Ascending aorta (tissue), 2 donors: ENCODE results near the gene DPYD. TPM values are rescaled to one million over a fixed set of nuclear protein-coding genes. Genes with fewer than 3 reads are reported as not detected.

Experiments
- DNase-seq, 2 donors: peaks; one replicate each; pipeline ENCODE4 v3.0.0-alpha.2; 2019; ENCODE audit warnings: low spot score in 2 of 2
- H3K27ac ChIP-seq, 2 donors: fragments of 200-600 bp; sonication (generic); one replicate each; pipeline ENCODE4 v1.5.1; 2016 to 2017; ENCODE audit warnings: mild to moderate bottlenecking in 1 of 2
- H3K27me3 ChIP-seq: fragments of 200-600 bp; sonication (generic); one replicate; pipeline ENCODE4 v1.5.1; 2017
- H3K36me3 ChIP-seq, 2 donors: fragments of 200-600 bp; sonication (generic); one replicate each; pipeline ENCODE4 v1.5.1; 2016
- H3K4me1 ChIP-seq, 2 donors: fragments of 200-600 bp; sonication (generic); one replicate each; pipeline ENCODE4 v1.5.1; 2016 to 2017; ENCODE audit warnings: mild to moderate bottlenecking in 1 of 2
- H3K4me3 ChIP-seq, 2 donors: fragments of 200-600 bp; sonication (generic); one replicate each; pipeline ENCODE4 v1.5.1; 2016 to 2017; ENCODE audit warnings: mild to moderate bottlenecking in 1 of 2
- H3K9me3 ChIP-seq, 2 donors: fragments of 200-600 bp; sonication (generic); one replicate each; pipeline ENCODE4 v1.5.1; 2016
- CTCF ChIP-seq, 3 experiments: fragments of 200-600 bp in 2 of 3; fragments of 450-650 bp in 1 of 3; sonication (generic) in 2 of 3; IDR thresholded peaks; one replicate each; pipeline ENCODE4 v1.5.1; 2016 to 2019; ENCODE audit warnings: antibody characterized with exemption in 3 of 3, mild to moderate bottlenecking in 1 of 3, moderate library complexity in 1 of 3
- intact Hi-C: fragments of 100-400 bp; cut with DNase I; formaldehyde crosslinking; loops from one replicate; pipeline ENCODE4 v1.15.1; 2023
- total RNA-seq: library from RNA; depleted of rRNA; stranded (reverse); fragments of >200 nt; gene quantifications from one replicate; pipeline ENCODE4 v1.1.0, GENCODE V29; 2016

DPYD gene
- total RNA-seq, 1 donor from 2014 or later, result 22.9 TPM

DNA sequence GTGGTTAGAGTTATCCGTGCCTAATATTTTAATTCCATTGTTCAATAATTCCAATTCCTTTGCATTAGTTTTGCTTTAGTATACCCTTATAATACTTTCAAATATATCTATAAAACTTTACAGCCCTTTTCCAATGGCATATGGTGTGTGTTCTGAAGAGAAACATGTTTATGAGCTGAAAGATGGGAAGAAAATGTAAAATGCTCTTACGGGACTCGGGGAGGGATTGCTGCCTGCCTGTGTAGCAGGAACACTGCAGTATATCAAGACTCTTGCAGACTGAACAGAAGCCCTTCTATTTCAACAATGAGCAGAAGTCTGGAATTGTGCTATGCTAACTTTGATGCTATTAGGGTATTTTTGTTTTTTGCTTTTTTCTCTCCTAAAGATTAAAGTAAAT is 792.4 kb downstream of the DPYD start:
- TF ChIP-seq CTCF (IDR thresholded peaks at IDR 0.05), result no peak
- Histone ChIP-seq H3K27me3 (no peaks in the 10 kb centered on the region), H3K27ac (no peak overlapping the region), H3K4me3 (no peak overlapping the region), H3K9me3 (no peaks in the 10 kb centered on the region), H3K4me1 (no peaks in the 10 kb centered on the region), H3K36me3 (no peaks in the 10 kb centered on the region)
- intact Hi-C loops, result no loop called here
- DNase-seq, result no peak

DNA sequence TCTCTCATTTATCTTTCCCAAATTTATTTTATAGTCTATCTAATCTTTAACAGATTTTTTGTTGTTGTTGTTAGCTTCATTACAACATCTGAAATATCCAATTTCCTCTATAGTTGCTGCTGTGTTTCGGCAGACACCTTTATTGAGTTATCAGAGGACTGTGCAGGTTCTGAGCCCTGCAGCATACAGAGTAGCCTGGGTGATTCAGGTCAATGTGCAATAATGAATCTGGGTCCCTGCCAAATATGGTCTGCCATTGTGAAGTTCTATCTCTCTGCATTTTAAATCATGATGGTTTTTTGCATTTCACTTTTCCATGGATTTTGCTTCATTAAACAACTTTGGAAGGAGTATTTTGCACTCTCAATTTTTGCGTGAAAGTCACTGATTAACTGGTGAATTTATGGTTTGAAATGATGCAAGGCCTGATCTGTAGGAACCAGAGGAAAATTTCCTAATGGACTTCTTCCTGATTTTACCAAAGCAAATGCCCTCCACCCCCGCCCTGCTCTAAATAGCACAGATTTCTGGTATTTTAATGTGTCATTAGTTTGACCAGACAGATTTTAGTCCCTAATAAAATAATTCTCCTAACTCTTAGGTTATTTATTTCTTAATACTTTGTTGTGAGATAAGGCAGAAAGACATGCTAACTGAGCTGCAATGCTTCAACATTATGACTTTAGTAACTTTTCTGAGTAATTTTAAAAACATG is 797.0 kb downstream of the DPYD start:
- no peak for TF ChIP-seq CTCF (IDR thresholded peaks at IDR 0.05)
- Histone ChIP-seq H3K4me3 (no peak overlapping the region), H3K27me3 (no peaks in the 10 kb centered on the region), H3K9me3 (no peaks in the 10 kb centered on the region), H3K4me1 (no peaks in the 10 kb centered on the region), H3K36me3 (no peaks in the 10 kb centered on the region), H3K27ac (no peak overlapping the region)
- intact Hi-C loops, result no loop called here
- DNase-seq, result no peak

GRCh38 chr1:97120806-97121205 is 800.0 kb downstream of the DPYD start:
- TF ChIP-seq CTCF (IDR thresholded peaks at IDR 0.05), result no peak
- no peak for DNase-seq
- H3K27ac ChIP-seq, result no peak overlapping the region
- no peaks in the 10 kb centered on the region for H3K9me3 ChIP-seq
- no peaks in the 10 kb centered on the region for H3K27me3 ChIP-seq
- H3K4me1 ChIP-seq, result no peaks in the 10 kb centered on the region
- H3K4me3 ChIP-seq, result no peak overlapping the region
- intact Hi-C loops, result no loop called here
- H3K36me3 ChIP-seq, result no peaks in the 10 kb centered on the region

DNA sequence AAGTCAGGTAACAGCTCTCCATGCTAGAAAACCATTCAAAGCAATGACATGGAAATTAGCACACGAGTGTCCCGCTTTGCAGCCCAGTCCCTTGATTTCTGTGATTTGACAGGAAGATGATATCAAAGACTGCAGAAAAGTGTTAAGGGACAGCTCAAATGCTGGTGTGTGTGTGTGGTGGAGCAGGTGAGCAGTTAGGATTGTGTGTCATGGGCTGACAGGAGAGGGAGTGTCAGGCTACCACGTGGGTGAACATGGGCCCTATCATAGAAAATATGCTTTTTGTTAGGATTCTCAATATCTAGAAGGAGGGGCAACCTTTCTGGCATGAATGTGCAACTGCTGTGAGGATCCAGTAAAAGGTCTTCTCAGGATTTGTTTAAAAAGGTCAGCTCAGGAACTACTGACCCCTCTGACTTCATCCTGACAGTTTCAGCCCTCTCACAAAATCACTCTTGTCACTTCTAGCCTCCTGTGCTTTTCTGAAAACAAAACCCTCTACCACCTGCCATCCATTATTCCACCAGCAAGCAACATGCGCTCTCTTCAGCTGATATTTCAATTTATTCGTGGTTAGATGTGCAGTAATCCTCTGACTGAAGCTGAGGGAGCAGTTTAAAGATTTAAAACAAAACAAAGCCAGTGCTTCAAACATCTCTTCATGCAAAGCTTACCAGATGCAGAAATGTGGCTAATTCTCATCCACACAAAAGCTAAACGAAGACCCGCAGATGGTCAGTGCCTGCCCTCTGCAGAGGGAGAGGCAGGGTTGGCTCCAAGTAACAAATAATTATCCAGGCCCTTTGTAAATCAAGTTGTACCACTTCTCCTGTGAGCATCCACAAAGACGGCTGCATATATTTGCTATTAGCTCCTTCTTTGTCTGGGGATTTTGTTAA is 801.3 kb downstream of the DPYD start:
- TF ChIP-seq CTCF (IDR thresholded peaks at IDR 0.05), result no peak
- Histone ChIP-seq H3K4me3 (no peak overlapping the region), H3K27ac (no peak overlapping the region), H3K9me3 (no peaks in the 10 kb centered on the region), H3K4me1 (no peaks in the 10 kb centered on the region), H3K27me3 (no peaks in the 10 kb centered on the region), H3K36me3 (no peaks in the 10 kb centered on the region)
- no peak for DNase-seq
- intact Hi-C loops, result no loop called here

- no peaks in the 10 kb centered on the region for H3K9me3 ChIP-seq
- DNase-seq, result no peak
- H3K27ac ChIP-seq, result no peak overlapping the region
- H3K36me3 ChIP-seq, result no peaks in the 10 kb centered on the region
- no peaks in the 10 kb centered on the region for H3K27me3 ChIP-seq
- intact Hi-C loops, result no loop called here
- no peak overlapping the region for H3K4me3 ChIP-seq
- no peak for TF ChIP-seq CTCF (IDR thresholded peaks at IDR 0.05)
- H3K4me1 ChIP-seq, result no peaks in the 10 kb centered on the region
These were observed 806.0 kb downstream of the DPYD start for GRCh38 chr1:97114842-97115241.
